SW480 (cell line): ENCODE measurements around the gene AS3MT.

Experiments used
- DNase-seq: peaks from one replicate; pipeline ENCODE4 v3.0.0-alpha.2; 2016; ENCODE audit warnings: low spot score

AS3MT gene

DNA sequence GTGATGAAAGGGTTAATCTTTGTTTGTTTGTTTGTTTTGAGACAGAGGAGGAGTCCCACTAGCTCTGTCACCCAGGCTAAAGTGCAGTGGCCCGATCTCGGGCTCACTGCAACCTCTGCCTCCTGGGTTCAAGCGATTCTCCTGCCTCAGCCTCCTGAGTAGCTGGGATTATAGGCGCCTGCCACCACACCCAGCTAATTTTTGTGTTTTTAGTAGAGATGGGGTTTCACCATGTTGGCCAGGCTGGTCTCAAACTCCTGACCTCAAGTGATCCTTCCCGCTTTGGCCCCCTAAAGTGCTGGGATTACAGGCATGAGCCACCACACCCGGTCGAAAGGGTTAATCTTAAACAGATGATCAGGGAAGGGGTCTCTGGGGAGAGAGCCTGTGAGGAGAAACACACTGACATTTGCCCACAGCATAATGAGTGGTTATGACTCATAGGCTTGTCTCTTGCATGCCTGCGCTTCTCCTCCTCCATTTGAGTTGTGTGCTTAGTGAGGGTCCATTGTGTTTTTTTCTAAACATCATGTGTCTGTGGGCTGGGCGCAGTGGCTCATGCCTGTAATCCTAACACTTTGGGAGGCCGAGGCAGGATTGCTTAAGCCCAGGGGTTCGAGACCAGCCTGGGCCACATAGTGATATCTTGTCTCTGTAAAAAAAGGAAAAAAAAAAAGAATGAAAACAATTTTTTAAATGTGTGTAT lies 13.4 kb upstream of the AS3MT start:
- peak; percentile 84 for DNase-seq

DNA sequence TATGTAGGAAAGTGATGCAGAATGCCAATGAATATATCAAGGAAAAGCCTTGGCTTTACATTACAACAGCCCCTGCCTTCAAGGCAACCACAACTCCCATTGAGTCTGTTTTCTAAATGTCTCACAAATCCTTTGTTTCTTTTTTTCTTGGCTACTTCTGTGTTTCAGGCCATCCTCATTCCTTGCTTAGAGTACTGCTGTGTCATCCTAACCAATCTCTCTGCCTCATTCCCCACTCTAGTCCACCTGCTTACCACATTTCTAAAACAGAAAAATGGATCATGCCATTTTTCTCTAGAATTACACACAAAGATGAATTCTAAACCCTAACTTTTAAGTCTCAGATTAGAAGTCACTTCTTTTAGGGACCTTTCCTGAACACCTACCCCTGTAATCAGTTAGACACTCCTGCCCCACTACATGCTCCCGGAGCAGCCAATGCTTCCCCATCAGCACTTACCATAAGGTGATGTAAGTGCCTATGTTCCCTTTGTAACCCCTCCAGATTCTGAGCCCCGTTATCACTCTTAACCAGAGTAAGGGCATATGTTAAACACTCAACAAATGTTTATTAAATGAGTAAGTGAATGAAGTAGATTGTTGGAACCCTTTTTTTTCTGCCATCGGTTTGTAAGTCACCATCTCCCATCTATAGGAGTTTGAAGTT lies 12.4 kb upstream of the AS3MT start:
- no peak for DNase-seq

DNA sequence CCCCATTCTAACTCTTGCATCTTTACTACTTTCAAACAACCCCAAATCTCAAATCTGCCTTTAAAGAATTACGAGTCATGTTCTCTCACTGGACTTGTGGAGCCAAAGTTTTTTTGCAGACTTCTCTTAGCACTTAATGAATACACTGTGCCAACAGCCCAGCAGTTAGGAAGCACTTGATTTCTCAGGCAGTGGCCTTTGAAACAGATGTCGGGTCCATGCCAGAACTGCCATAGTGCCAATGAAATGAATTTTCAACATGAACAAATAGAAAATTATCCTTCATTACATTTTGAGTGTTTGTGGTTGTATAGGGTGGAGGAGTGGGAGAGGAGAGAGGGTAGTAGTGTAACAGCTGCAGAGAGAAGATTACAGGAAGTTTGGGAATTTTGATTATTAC lies 9.4 kb upstream of the AS3MT start:
- DNase-seq = no peak

DNA sequence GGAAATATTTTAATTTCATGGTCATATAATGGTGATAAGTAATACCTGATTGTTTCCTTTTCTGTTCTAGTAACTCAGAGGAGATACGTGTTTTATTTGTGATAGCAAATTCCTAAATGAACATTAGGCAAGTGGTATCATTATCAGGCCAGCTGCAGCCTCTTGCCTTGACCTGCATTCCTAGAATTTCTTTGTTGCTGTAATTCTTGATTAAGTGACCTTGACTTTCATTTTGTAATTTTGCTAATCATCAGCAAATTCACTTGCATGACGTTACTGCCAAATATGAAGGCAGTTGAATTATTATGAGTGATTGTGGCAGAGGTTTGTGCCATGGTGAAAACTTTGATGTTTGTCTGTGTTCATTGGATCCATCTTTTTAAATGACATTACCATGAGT lies 5.6 kb upstream of the AS3MT start:
- no peak for DNase-seq

DNA sequence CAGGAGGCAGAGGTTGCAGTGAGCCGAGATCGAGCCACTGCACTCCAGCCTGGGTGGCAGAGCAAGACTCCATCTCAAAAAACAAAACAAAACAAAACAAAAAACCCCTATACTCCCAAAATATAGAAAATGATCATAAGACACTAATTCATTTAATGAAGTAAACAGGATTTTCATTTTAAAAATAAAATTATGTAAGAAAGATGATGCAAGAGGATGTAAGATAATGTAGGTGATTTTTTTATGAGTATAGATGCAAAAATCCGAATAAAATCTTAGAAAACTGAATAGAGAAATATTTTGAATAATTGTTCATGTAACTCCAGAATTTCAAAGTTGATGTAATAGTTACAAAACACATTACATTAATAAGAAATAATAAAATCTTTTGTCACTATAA lies 3.6 kb upstream of the AS3MT start:
- DNase-seq = no peak

DNA sequence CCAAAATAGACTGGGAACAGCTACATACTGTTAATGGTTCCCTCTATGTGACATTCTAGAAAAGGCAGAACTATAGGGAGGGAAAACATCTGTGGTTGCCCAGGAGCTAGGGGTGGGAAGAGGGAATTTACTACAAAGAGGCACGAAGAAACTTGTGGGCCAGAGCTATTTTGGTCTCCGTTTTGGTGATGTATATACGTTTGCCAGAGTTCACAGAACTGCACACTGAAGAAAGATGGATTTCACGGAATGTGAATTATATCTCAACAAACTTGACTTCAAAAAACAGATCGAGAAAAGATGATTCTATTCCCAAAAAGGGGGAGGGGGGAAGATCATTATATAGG lies 386 bp upstream of the AS3MT start:
- no peak for DNase-seq

DNA sequence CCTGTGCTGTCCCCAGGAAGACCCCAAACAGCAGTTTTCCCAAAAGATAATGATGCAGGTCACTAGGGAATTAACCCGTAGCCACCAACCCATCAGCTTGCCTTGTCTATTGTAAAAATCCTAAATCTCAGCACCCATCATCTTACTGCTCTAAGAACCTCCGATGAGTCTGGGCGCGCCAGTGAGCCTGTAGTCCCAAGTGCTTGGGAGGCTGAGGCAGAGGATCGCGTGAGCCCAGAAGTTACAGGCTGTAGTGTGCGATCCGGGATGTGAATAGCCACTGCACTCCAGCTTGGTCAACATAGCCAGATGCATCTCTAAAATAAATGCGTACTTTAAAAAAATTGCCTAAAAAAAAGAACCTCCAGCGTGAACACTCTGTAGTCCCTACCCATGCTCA lies 951 bp downstream of the AS3MT start:
- DNase-seq = no peak

DNA sequence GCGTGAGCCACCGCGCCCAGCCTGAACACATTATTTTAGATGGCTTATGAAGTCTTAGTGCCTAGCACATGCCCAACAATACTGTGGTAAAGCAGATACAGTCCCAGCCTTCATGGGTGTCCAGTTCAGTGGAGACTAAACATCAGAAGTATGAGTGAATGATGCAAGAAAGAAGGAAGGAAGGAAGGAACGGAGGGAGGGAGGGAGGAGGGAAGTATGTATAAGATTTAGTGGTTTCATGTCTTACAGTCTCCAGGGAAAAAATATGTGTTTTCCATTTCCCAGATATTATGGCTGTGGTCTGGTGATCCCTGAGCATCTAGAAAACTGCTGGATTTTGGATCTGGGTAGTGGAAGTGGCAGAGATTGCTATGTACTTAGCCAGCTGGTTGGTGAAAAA lies 2.9 kb downstream of the AS3MT start:
- DNase-seq = no peak

DNA sequence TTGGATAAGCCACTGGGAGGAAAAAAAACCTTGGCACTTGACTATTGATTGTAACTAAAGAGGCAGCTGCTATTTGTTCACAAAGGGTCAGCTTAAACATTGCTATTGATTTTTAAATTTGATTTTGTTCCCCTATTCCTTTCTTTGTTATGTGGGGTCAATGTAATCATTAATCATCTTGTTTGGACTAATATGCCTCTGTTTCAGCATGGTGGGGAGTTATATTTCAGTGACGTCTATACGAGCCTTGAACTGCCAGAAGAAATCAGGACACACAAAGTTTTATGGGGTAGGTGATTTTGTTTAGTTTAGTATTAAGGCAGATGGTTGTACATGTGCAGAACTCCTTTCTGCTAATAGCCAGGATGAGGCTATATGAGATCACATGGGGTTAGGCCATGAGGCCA lies 7.5 kb downstream of the AS3MT start:
- no peak for DNase-seq

DNA sequence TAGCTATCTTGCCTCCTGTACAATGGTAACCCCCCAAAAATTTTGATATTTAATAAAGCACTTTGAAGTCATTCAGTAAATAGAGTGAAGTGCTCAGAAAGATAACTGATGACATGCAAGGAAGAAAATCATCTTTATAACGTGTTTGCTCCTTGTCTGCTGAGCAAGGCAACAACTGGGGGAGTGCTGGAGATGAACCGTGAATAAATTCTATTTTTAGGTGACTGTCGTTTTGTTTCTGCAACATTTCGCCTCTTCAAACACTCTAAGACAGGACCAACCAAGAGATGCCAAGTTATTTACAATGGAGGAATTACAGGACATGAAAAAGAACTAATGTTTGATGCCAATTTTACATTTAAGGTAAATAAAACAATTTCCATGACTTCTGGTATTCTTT lies 9.4 kb downstream of the AS3MT start:
- DNase-seq = no peak

DNA sequence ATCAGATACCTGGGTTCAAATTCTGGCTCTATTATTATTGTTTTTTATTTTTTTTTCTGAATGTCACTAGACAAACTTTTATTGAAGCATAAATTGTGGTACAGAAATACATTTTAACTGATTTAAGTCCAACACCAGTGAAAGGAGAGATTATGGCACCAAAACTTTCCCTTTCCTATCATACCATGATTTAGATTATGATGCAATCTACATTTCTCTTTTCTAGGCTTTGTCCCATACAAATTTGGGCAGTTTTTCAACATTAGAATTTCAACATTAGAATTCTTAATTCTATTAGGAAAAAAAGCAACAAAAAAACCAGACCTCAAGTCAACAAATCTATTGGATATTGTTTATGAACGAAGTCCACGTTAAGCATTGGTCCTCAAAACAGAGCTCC lies 11.0 kb downstream of the AS3MT start:
- no peak for DNase-seq

DNA sequence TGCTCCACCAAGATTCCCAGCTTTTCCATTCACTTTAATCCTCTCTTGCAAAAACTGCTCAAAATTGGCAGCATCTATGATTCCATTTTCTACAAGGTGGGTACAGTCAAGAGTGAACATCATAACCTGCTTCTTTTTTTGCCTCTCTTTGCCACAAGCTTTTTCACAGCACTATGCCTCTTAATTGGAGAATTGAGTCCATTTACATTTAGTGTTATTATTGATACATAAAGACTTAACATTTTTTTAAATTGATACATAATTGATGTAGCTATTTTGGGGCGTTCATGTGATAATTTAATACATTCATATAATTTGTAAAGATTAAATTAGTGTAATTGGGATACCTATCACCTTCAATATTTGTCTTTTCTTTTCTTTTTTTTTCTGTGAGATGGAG lies 18.8 kb downstream of the AS3MT start:
- no peak for DNase-seq

DNA sequence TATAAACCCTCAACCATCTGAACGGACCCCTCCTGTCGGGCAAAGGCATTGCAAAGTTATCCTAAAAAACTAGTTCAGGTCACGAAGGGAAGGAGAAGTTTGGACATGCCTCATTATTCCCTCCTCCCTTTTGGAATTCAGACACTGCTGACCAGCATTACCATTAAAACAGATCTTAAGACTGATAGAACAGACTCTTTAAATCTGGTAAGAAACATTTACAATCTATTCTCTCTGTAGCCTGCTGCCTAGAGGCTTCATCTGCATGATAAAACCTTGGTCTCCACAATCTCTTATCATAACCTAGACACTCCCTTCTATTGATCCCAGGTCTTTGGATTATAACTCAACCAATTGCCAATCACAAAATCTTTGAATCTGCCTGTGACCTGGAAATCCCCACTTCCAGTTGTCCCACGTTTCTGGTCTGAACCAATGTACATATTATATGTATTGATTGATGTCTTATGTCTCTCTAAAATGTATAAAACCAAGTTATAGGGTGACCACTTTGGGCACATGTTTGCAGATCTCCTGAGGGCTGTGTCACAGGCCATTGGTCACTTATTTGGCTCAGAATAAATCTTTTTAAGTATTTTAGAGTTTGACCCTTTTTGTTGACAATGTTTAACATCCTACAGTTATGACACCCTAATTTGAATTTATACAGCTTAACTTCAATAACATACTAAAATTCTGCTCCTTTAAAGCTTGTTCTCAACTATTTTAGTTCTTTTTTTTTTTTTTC lies 25.4 kb downstream of the AS3MT start:
- no peak for DNase-seq

DNA sequence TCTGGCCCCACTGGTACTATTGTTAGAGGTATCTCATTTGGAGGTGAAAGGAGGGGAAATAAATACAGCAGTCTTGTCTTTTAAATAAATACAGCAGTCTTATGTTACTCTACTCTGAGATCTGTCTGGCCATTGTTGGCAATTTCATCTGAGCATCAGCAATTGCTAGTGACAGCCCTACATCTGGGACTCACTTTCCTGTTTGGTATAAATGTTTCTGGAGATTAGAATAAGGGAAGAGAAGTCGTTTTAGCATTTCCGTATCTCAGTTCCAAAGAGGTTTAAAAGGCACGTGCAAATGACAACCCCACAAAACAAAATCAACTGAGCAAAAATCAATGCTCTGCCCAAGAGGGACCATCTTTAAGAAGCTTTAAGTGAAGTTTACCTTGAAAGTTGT lies 30.7 kb downstream of the AS3MT start:
- no peak for DNase-seq

DNA sequence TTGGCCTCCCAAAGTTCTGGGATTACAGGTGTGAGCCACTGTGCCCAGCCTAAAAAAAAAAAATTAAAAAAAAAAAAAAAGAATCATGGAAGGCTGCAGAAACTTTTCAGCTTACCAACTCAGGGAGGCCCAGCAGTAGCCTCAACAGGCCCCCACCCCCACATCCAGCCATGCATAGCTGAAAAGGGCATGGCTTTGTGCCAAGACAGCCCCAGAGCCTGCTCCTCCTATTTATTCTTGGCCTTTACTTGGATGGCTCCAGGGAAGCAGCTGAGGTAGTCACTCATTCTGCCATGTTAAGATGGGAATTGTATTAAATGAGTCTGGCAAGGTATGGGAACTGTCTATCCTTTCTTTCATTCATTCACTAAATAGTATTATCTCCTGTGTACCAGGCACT lies 35.1 kb downstream of the AS3MT start:
- no peak for DNase-seq

DNA sequence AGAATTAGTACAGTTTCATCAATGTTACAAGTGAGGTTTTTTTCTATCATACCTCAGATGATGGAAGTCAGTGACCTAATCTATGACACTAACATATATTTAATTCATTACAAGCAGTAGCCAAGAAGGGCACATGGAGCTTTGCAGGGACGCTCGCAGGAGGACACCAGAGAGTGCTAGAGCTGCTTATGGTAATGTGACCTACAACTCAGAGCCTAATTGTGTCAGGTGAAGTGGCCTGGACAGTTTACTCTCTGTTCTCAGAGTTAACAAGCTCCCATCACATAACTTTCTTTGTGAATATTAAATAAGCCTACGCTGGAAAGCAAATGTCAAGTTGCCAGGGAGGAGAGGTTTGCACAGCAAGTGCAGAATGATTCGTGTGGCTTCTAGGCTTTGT lies 37.2 kb downstream of the AS3MT start:
- no peak for DNase-seq

DNA sequence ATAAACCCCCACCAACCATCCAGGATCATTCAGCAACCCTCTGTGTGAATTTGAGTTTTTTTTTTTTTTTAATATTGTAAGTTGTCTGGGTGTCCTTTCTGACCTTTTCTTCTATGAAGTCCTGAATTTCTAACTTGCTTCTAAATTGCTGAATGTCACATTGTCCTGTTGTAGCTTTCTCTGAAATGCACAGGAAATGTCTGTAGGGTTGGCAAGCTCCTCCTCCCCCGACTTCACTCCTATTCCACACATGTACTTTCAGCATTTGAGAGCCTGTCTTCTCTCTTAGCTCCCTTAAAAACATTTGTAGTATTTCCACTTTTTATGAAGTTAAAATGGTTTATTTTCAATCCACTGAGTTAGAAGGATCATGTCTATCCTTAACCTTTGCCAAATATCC lies 45.5 kb downstream of the AS3MT start:
- DNase-seq = no peak

DNA sequence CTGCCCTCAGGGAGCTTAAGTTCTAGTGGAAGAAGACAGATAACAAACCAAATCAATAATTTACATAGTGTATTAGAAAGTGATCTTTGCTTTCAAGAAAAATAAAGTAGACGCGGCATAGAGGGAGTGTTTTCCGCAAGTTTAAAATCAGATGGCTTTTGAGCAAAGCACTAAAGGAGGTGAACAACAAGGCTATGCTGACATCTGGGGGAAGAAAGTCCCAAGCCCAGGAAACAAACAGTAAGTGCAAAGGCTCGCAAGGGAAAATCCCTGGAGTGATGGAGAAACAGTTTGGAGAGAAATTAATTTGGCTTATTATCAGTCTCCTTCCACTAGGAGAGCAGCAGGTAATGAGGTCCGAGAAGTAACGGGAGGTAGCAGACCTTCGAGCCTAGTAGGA lies 46.9 kb downstream of the AS3MT start:
- no peak for DNase-seq

DNA sequence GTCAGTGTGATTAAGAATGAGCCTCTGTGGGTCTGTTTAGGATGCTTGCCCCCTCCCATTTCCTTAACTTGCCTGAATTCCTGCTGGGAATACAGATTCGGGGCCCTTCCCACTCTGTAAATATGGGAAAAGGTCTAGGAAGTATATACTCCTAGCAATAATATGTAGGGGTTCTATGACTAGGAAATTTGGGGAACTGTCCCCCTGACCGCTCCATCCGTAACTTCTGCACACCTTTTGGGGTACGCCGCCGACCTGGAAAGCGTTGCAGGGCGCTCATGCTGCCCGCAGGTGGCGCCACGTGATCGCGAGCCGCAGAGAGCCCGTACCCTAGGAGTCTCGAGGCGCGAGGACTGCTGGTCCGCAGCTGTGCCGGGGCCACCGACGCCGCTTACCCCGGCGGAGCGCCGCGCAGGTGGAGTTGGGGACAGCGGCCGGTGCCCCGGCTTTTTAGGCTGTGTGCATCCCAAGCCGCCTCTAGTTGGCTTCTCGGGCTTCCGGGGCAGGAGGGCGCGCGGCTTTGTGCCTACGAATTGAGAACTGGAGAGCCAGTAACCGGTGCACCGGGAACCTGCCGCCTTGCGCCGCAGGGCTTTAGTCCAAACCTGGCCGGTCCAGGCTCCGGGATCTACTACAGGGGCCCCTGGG lies 48.2 kb downstream of the AS3MT start:
- DNase-seq = peak; percentile 82

DNA sequence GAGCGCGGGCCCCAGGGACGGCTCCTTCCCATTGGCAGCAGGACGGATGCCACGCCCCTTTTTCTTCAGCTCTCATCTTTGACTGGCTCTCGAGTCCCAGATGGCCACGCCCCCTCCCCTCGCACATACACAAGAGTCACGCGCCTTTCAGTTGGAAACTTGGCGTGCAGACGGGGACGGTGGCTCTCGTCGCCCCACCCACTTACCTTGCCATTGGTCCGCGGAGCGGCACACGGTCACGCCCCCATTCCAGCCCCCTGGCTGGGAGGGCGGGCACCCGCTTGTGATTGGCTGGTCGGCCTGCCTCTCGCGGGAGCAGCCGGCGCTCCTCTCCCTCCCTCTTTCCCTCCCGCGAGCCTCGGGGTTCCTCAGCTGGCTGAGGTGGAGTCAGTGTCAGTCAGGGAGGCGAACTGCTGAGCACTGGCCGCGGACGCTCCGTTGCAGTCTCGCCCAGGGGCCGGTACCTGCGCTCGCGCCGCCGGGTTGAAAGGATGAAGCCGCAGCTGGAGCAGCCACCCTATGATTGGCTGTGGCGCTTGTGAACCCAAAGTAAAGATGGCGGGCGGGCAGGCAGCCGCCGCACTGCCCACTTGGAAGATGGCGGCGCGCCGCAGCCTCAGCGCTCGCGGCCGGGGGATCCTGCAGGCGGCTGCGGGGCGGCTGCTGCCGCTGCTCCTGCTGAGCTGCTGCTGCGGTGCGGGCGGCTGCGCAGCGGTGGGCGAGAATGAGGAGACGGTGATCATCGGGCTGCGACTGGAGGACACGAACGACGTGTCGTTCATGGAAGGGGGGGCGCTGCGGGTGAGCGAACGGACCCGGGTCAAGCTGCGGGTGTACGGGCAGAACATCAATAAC lies 48.9 kb downstream of the AS3MT start, which contains the start of gene CNNM2:
Gene CNNM2, plus strand, starts transcription at position 333 of the 855 bp plus-strand sequence. Its CDS starts 187 bp downstream, at position 520.
- DNase-seq = peak; percentile 99

DNA sequence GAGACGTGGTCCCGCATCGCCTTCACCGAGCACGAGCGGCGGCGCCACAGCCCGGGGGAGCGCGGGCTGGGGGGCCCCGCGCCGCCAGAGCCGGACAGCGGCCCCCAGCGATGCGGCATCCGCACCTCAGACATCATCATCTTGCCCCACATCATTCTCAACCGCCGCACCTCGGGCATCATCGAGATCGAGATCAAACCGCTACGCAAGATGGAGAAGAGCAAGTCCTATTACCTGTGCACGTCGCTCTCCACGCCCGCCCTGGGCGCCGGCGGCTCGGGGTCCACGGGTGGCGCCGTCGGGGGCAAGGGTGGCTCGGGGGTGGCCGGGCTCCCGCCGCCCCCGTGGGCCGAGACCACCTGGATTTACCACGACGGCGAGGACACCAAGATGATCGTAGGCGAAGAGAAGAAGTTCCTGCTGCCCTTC lies 49.6 kb downstream of the AS3MT start:
- DNase-seq = no peak
